ENCODE results near the gene UTF1. TPM values are rescaled to one million over a fixed set of nuclear protein-coding genes. Genes with fewer than 3 reads are reported as not detected.
"Not testable (repeated sequence)": the region's sequence is repeated elsewhere in the genome, so short reads cannot be mapped to it uniquely, and the experiment has no call there.

Gene UTF1
- total and polyA plus RNA-seq, 2 experiments from 2014 or later: 12.2 to 51.4 TPM

DNA sequence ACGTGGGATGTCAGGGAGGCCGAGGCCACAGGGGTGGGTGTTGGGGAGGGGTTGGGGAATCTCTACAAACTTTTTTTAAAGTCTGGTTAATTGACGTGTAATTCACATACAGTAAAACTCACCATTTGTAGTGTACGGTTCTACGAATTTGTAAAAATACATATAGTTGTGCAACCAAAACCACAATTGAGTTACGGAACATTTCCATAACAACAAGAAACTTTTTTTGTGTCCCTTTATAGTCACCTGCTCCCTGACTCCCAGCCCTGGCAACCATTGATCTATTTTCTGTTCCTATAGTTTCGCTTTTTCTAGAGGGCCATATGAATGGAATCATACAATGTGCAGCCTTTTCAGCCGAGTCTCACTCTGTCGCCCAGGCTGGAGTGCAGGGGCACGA lies 4.8 kb downstream of the UTF1 start:
- H2AFZ ChIP-seq; H3K36me3 ChIP-seq (ENCODE audit: insufficient read depth); H3K79me2 ChIP-seq (replicated peaks; ENCODE audit: insufficient read depth); H3K9me3 Mint-ChIP-seq; H3K27ac ChIP-seq (ENCODE audit: low read depth); H4K20me1 ChIP-seq (replicated peaks; ENCODE audit: insufficient read depth); ATAC-seq; H3K36me3 Mint-ChIP-seq (ENCODE audit: low read depth); DNase-seq (ENCODE audit: low spot score); H3F3A ChIP-seq (replicated peaks; ENCODE audit: low read depth); H3K27ac Mint-ChIP-seq; H3K9me2 ChIP-seq (ENCODE audit: insufficient read depth): not testable (repeated sequence)
- Histone ChIP-seq H3K4me2 (peak overlapping the region; percentile 85), H3K27me3 (ENCODE audit: insufficient read depth) (peaks cover 68% of the 10 kb centered on the region), H3K4me1 (ENCODE audit: insufficient read depth) (peaks cover 17% of the 10 kb centered on the region), H3K4me3 (peak overlapping the region; percentile 66; the same call in 1 of the 2 replicates)
- H3K4me3 Mint-ChIP-seq: peak overlapping the region; percentile 50
- H3K4me1 Mint-ChIP-seq: peaks cover 20% of the 10 kb centered on the region
- H3K27me3 Mint-ChIP-seq (ENCODE audit: insufficient read depth, low read depth, poor library complexity): peaks cover 69% of the 10 kb centered on the region

DNA sequence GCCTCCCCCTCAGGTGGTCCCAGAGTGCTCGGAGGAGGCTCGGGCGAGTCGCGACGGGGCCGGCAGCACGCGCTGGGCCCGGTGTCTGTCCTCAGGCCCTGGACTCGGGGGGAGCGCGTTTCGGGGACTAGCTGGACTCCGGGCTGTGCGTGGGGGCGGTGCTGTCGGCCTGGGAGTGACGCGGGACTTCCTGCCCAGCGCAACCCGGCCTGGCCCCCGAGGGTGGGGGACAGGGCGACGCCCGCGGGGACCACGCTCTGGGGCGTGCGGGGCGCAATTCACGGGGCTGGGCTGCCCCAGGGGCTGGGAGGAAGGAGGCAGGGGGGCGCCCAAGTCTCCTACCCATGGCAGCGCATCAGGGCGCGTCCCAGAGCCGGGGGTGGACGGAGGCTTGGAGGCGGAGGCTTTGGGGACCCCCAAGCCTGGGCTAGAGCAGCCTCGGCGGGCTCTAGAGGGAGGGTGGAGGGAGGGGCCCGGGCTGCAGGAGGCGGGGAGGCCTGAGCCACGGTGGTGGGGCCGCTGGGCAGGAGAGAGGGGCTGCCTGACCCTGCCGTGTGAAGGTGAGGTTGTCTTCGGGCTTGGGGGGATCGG lies 5.3 kb downstream of the UTF1 start:
- Histone ChIP-seq H3K27ac (ENCODE audit: low read depth) (no peak overlapping the region), H4K20me1 (replicated peaks; ENCODE audit: insufficient read depth) (no peaks in the 10 kb centered on the region; the same call in 1 of the 2 replicates), H3K4me3 (peak overlapping the region; percentile 66), H3K79me2 (replicated peaks; ENCODE audit: insufficient read depth) (peaks cover 4% of the 10 kb centered on the region; the same call in 1 of the 2 replicates), H2AFZ (0 out of 2 replicates have a peak overlapping the region, but pooled peaks have one; percentile 18), H3K9me2 (ENCODE audit: insufficient read depth) (0 out of 2 replicates have a peak, but pooled peaks cover 3% of the 10 kb centered on the region), H3K27me3 (ENCODE audit: insufficient read depth) (peaks cover 68% of the 10 kb centered on the region), H3K4me1 (ENCODE audit: insufficient read depth) (peaks cover 17% of the 10 kb centered on the region), H3K36me3 (ENCODE audit: insufficient read depth) (no peaks in the 10 kb centered on the region), H3F3A (replicated peaks; ENCODE audit: low read depth) (peaks cover 8% of the 10 kb centered on the region; the same call in 1 of the 2 replicates), H3K4me2 (peak overlapping the region; percentile 85)
- H3K27ac Mint-ChIP-seq: no peak overlapping the region
- peaks cover 8% of the 10 kb centered on the region; the same call in 2 of the 3 replicates for H3K36me3 Mint-ChIP-seq (ENCODE audit: low read depth)
- peaks cover 67% of the 10 kb centered on the region for H3K27me3 Mint-ChIP-seq (ENCODE audit: insufficient read depth, low read depth, poor library complexity)
- DNase-seq (ENCODE audit: low spot score) (no peak), ATAC-seq (peak; percentile 1; the same call in 2 of the 3 replicates)
- peaks cover 20% of the 10 kb centered on the region for H3K4me1 Mint-ChIP-seq
- peaks cover 4% of the 10 kb centered on the region; the same call in 2 of the 3 replicates for H3K9me3 Mint-ChIP-seq
- peak overlapping the region; percentile 62 for H3K4me3 Mint-ChIP-seq
- TF ChIP-seq EZH2phosphoT487 (IDR thresholded peaks at IDR 0.05; ENCODE audit: unreplicated experiment) (no peak), POLR2AphosphoS5 (IDR thresholded peaks at IDR 0.05; ENCODE audit: low read depth) (no peak), ZNF114 (CRISPR knock-in tag; IDR thresholded peaks at IDR 0.05) (no peak), STAT1 (IDR thresholded peaks at IDR 0.05; ENCODE audit: unreplicated experiment) (no peak), ZNF331 (CRISPR knock-in tag; IDR thresholded peaks at IDR 0.05; ENCODE audit: low read depth) (no peak), CREB1 (CRISPR knock-in tag; IDR thresholded peaks at IDR 0.05; ENCODE audit: low read depth) (no peak), JUNB (IDR thresholded peaks at IDR 0.05; ENCODE audit: unreplicated experiment) (no peak)
- TF ChIP-seq, protein P1, sequence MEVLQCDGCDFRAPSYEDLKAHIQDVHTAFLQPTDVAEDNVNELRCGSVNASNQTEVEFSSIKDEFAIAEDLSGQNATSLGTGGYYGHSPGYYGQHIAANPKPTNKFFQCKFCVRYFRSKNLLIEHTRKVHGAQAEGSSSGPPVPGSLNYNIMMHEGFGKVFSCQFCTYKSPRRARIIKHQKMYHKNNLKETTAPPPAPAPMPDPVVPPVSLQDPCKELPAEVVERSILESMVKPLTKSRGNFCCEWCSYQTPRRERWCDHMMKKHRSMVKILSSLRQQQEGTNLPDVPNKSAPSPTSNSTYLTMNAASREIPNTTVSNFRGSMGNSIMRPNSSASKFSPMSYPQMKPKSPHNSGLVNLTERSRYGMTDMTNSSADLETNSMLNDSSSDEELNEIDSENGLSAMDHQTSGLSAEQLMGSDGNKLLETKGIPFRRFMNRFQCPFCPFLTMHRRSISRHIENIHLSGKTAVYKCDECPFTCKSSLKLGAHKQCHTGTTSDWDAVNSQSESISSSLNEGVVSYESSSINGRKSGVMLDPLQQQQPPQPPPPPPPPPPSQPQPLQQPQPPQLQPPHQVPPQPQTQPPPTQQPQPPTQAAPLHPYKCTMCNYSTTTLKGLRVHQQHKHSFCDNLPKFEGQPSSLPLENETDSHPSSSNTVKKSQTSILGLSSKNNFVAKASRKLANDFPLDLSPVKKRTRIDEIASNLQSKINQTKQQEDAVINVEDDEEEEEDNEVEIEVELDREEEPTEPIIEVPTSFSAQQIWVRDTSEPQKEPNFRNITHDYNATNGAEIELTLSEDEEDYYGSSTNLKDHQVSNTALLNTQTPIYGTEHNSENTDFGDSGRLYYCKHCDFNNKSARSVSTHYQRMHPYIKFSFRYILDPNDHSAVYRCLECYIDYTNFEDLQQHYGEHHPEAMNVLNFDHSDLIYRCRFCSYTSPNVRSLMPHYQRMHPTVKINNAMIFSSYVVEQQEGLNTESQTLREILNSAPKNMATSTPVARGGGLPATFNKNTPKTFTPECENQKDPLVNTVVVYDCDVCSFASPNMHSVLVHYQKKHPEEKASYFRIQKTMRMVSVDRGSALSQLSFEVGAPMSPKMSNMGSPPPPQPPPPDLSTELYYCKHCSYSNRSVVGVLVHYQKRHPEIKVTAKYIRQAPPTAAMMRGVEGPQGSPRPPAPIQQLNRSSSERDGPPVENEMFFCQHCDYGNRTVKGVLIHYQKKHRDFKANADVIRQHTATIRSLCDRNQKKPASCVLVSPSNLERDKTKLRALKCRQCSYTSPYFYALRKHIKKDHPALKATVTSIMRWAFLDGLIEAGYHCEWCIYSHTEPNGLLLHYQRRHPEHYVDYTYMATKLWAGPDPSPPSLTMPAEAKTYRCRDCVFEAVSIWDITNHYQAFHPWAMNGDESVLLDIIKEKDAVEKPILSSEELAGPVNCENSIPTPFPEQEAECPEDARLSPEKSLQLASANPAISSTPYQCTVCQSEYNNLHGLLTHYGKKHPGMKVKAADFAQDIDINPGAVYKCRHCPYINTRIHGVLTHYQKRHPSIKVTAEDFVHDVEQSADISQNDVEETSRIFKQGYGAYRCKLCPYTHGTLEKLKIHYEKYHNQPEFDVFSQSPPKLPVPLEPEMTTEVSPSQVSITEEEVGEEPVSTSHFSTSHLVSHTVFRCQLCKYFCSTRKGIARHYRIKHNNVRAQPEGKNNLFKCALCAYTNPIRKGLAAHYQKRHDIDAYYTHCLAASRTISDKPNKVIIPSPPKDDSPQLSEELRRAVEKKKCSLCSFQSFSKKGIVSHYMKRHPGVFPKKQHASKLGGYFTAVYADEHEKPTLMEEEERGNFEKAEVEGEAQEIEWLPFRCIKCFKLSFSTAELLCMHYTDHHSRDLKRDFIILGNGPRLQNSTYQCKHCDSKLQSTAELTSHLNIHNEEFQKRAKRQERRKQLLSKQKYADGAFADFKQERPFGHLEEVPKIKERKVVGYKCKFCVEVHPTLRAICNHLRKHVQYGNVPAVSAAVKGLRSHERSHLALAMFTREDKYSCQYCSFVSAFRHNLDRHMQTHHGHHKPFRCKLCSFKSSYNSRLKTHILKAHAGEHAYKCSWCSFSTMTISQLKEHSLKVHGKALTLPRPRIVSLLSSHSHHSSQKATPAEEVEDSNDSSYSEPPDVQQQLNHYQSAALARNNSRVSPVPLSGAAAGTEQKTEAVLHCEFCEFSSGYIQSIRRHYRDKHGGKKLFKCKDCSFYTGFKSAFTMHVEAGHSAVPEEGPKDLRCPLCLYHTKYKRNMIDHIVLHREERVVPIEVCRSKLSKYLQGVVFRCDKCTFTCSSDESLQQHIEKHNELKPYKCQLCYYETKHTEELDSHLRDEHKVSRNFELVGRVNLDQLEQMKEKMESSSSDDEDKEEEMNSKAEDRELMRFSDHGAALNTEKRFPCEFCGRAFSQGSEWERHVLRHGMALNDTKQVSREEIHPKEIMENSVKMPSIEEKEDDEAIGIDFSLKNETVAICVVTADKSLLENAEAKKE (CRISPR knock-in tag; IDR thresholded peaks at IDR 0.05): no peak
- TF ChIP-seq, protein P2, sequence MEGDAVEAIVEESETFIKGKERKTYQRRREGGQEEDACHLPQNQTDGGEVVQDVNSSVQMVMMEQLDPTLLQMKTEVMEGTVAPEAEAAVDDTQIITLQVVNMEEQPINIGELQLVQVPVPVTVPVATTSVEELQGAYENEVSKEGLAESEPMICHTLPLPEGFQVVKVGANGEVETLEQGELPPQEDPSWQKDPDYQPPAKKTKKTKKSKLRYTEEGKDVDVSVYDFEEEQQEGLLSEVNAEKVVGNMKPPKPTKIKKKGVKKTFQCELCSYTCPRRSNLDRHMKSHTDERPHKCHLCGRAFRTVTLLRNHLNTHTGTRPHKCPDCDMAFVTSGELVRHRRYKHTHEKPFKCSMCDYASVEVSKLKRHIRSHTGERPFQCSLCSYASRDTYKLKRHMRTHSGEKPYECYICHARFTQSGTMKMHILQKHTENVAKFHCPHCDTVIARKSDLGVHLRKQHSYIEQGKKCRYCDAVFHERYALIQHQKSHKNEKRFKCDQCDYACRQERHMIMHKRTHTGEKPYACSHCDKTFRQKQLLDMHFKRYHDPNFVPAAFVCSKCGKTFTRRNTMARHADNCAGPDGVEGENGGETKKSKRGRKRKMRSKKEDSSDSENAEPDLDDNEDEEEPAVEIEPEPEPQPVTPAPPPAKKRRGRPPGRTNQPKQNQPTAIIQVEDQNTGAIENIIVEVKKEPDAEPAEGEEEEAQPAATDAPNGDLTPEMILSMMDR (conservative IDR thresholded peaks at IDR 0.05; ENCODE audit: low read depth in 2 of 2): no peak
- TF ChIP-seq, protein P3, sequence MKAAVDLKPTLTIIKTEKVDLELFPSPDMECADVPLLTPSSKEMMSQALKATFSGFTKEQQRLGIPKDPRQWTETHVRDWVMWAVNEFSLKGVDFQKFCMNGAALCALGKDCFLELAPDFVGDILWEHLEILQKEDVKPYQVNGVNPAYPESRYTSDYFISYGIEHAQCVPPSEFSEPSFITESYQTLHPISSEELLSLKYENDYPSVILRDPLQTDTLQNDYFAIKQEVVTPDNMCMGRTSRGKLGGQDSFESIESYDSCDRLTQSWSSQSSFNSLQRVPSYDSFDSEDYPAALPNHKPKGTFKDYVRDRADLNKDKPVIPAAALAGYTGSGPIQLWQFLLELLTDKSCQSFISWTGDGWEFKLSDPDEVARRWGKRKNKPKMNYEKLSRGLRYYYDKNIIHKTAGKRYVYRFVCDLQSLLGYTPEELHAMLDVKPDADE (IDR thresholded peaks at IDR 0.05): no peak

All from GM23338 (cell line).